Activated T-cell treated with anti-CD3 and anti-CD28 coated beads, Interleukin-2, amount 50 U/mL, for 72 hours (primary cell): ENCODE data around the gene RPS21. TPM values are rescaled to one million over a fixed set of nuclear protein-coding genes. Genes with fewer than 3 reads are reported as not detected.
A peak's percentile ranks its signal among the peaks of the same experiment; 100 is the strongest.

ENCODE experiments used
- ATAC-seq, 2 donors: fragments of 150-1000 bp; cut with Tn5 transposase; replicated peaks in 1 of 2; 2 replicates each; pipeline ENCODE4 v1.10.0; 2021; ENCODE audit warnings: moderate library complexity in 2 of 2, mild to moderate bottlenecking in 1 of 2
- DNase-seq, 2 donors: peaks; one replicate each; pipeline ENCODE4 v3.0.0; 2021 to 2022; ENCODE audit warnings: mixed read lengths in 1 of 2
- H3K27ac Mint-ChIP-seq: one replicate; pipeline ENCODE4 v1.8.0; 2022; ENCODE audit warnings: mild to moderate bottlenecking, moderate library complexity, mixed read lengths
- H3K27me3 Mint-ChIP-seq: one replicate; pipeline ENCODE4 v1.8.0; 2022; ENCODE audit warnings: low read depth, mixed read lengths
- H3K36me3 Mint-ChIP-seq, 2 donors: one replicate each; pipeline ENCODE4 v1.8.0; 2022; ENCODE audit warnings: mixed read lengths in 2 of 2, mild to moderate bottlenecking in 1 of 2; ENCODE audit not compliant: insufficient read depth in 2 of 2
- H3K4me1 Mint-ChIP-seq: one replicate; pipeline ENCODE4 v1.8.0; 2022; ENCODE audit warnings: low read depth, mixed read lengths
- H3K4me3 Mint-ChIP-seq, 2 donors: one replicate each; pipeline ENCODE4 v1.8.0; 2022; ENCODE audit warnings: mild to moderate bottlenecking in 2 of 2, mixed read lengths in 2 of 2, moderate library complexity in 2 of 2
- H3K9me3 Mint-ChIP-seq, 2 donors: one replicate each; pipeline ENCODE4 v1.8.0; 2022; ENCODE audit warnings: mixed read lengths in 2 of 2
- total RNA-seq, 2 donors: library from RNA; stranded (reverse); gene quantifications; one replicate each; pipeline ENCODE4 v1.2.3, GENCODE V29; 2022

RPS21 gene
- total RNA-seq, 2 donors from 2014 or later: 2,573 to 2,599 TPM

GRCh38 chr20:62382306-62383198 is 4.4 kb upstream of the RPS21 start:
- H3K27me3 Mint-ChIP-seq: no peaks in the 10 kb centered on the region
- DNase-seq: peak; percentile 82 to 83
- H3K4me1 Mint-ChIP-seq: peaks cover 28% of the 10 kb centered on the region
- H3K9me3 Mint-ChIP-seq: peaks cover 4 to 5% of the 10 kb centered on the region in 2 donors
- peak; percentile 68 to 73 for ATAC-seq
- H3K36me3 Mint-ChIP-seq: peaks cover 7 to 17% of the 10 kb centered on the region in 2 donors
- H3K27ac Mint-ChIP-seq: peak overlapping the region; percentile 50
- H3K4me3 Mint-ChIP-seq: no peak overlapping the region

DNA sequence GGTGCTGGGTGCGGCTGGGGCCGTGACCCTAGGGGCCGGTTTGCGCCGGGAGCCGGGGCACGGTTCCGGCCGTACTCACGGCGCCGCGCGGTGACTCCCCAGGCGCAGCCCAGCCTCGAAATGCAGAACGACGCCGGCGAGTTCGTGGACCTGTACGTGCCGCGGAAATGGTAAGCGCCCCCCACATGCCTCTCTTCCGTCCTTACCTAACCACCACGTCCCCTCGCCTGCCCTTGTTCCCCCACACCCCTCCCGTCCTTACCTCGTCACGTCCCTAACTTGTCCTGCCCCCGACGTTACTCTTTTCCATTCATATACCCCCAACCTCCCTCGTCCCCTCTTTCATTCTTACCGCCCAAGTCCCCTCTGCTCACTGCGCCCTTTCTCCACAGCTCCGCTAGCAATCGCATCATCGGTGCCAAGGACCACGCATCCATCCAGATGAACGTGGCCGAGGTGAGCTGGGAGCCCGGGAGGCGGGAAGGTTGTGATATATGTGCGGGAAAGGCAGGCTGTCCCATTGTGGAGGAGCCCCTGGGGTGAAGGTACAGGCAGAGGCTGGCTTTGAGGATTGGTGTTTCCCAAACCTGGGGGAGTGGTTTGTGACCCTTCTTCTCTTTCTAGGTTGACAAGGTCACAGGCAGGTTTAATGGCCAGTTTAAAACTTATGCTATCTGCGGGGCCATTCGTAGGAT is 463 bp downstream of the RPS21 start:
- Mint-ChIP-seq H3K27me3 (no peaks in the 10 kb centered on the region), H3K9me3 (no peaks in the 10 kb centered on the region), H3K36me3 (peaks cover 10 to 33% of the 10 kb centered on the region in 2 donors), H3K27ac (peak overlapping the region; percentile 87), H3K4me3 (peak overlapping the region; percentile 94), H3K4me1 (peaks cover 55% of the 10 kb centered on the region)
- DNase-seq: no peak
- ATAC-seq: no peak

- Mint-ChIP-seq H3K27ac (peak overlapping the region; percentile 87), H3K27me3 (no peaks in the 10 kb centered on the region), H3K4me3 (peak overlapping the region; percentile 94), H3K9me3 (no peaks in the 10 kb centered on the region), H3K36me3 (peaks cover 8 to 30% of the 10 kb centered on the region in 2 donors), H3K4me1 (peaks cover 55% of the 10 kb centered on the region)
- ATAC-seq (no peak), DNase-seq (no peak)
Measured at GRCh38 chr20:62387933-62388635, 1.2 kb downstream of the RPS21 start.

GRCh38 chr20:62388839-62389600 is 2.1 kb downstream of the RPS21 start:
- Mint-ChIP-seq H3K27ac (peak overlapping the region; percentile 87), H3K9me3 (no peaks in the 10 kb centered on the region), H3K36me3 (peaks cover 8 to 30% of the 10 kb centered on the region in 2 donors), H3K27me3 (no peaks in the 10 kb centered on the region), H3K4me1 (peaks cover 50% of the 10 kb centered on the region), H3K4me3 (peak overlapping the region; percentile 94)
- DNase-seq (no peak), ATAC-seq (no peak)

DNA sequence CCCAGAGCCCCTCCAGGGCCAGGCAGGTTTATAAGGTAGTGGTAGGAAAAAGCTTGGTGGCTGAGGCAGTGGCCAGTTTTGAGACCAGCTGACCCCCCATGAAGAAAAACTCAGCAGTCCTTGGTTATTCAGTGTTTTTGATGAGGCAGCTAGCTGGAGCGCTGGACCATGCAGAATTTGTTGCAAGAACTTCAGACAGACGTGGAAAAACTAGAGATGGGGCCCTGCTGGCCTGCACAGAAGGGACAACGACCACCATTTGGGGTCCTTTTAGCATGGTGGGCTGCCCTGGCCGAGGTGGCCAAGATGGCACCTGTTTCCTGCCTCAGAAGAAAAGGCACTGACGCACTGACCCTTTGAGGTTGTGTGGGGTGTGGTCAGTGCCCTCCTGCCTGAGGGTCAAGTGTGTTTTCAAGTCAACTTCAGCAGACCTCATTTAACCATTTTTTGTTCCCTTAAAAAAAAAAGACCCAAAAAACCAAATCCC is 2.7 kb downstream of the RPS21 start:
- ATAC-seq: no peak
- H3K4me1 Mint-ChIP-seq: peaks cover 46% of the 10 kb centered on the region
- peaks cover 8 to 30% of the 10 kb centered on the region in 2 donors for H3K36me3 Mint-ChIP-seq
- H3K4me3 Mint-ChIP-seq: no peak overlapping the region
- peak overlapping the region; percentile 55 for H3K27ac Mint-ChIP-seq
- DNase-seq: no peak
- H3K9me3 Mint-ChIP-seq: no peaks in the 10 kb centered on the region
- no peaks in the 10 kb centered on the region for H3K27me3 Mint-ChIP-seq

- DNase-seq: no peak
- no peaks in the 10 kb centered on the region for H3K9me3 Mint-ChIP-seq
- H3K4me1 Mint-ChIP-seq: peaks cover 37% of the 10 kb centered on the region
- H3K27me3 Mint-ChIP-seq: no peaks in the 10 kb centered on the region
- no peak for ATAC-seq
- peak overlapping the region; percentile 55 for H3K27ac Mint-ChIP-seq
- H3K4me3 Mint-ChIP-seq: no peak overlapping the region
- H3K36me3 Mint-ChIP-seq: peaks cover 8 to 27% of the 10 kb centered on the region in 2 donors
Measured at GRCh38 chr20:62390317-62391164, 3.6 kb downstream of the RPS21 start.

- DNase-seq: no peak
- H3K9me3 Mint-ChIP-seq: no peaks in the 10 kb centered on the region
- no peak for ATAC-seq
- H3K4me1 Mint-ChIP-seq: peaks cover 29% of the 10 kb centered on the region
- H3K36me3 Mint-ChIP-seq: peaks cover 8 to 27% of the 10 kb centered on the region in 2 donors
- no peak overlapping the region for H3K27ac Mint-ChIP-seq
- no peak overlapping the region for H3K4me3 Mint-ChIP-seq
- H3K27me3 Mint-ChIP-seq: no peaks in the 10 kb centered on the region
Measured at GRCh38 chr20:62391165-62392076, 4.5 kb downstream of the RPS21 start.

DNA sequence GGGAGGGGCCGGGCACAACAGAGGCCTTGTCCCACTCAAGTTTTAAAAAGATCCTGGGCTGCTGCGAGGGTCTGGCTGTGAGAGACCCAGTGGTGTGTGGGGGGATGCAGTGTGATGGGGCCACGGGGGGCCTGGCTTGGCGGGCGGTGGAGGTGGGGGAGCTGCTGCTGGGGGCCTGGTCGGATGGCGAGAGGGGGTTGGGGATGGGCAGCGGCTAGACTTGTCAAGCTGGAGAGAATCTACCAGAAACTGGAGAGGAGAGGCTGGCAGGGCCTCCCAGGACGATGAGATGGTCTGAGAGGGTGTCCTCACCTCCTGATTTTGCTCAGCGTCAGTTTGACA is 5.1 kb downstream of the RPS21 start:
- Mint-ChIP-seq H3K4me3 (no peak overlapping the region), H3K27ac (no peak overlapping the region), H3K27me3 (no peaks in the 10 kb centered on the region), H3K36me3 (peaks cover 8 to 25% of the 10 kb centered on the region in 2 donors), H3K4me1 (peaks cover 29% of the 10 kb centered on the region), H3K9me3 (no peaks in the 10 kb centered on the region)
- ATAC-seq (no peak), DNase-seq (no peak)

DNA sequence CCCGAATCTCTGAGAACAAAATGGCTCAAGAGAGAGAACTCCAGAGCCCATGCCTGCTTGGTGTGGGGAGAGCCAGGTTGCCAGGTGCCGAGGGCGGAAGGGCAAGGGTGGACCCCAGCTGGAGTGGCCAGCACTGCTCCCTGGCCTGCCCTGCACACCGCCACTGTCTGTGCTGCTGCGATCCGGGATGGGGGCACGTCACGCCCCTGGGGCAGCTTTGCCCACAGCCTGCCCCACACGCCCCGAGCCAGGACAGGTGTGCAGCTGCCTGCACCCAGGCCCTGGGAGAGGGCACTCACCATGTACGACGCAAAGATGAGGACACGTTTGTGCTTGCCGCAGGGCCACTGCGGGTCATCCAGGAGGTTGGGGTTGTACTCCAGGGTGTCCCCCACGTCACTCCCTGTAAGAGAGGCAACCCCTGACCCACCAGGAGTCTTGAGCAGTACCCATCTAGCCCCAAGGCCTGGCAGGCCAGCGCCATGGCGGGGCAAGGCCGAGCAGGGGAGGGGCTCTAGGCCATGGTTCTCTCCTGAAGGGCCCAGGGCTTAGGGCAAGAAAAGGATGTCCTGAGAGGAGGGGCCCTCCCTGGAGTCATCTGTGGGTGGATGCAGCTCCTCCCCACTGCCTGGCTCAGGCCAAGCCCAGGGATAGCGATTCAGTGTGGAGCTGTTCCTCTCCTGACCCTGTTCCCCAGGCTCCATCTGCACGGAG is 5.9 kb downstream of the RPS21 start:
- ATAC-seq (peak in 1 of 2 donors; percentile 12), DNase-seq (no peak)
- no peak overlapping the region for H3K27ac Mint-ChIP-seq
- peaks cover 0 to 2% of the 10 kb centered on the region in 2 donors for H3K9me3 Mint-ChIP-seq
- H3K4me3 Mint-ChIP-seq: no peak overlapping the region
- no peaks in the 10 kb centered on the region for H3K27me3 Mint-ChIP-seq
- H3K36me3 Mint-ChIP-seq: peaks cover 9 to 21% of the 10 kb centered on the region in 2 donors
- peaks cover 25% of the 10 kb centered on the region for H3K4me1 Mint-ChIP-seq

- ATAC-seq (peak in 1 of 2 donors; percentile 10), DNase-seq (no peak)
- Mint-ChIP-seq H3K36me3 (peaks cover 12 to 18% of the 10 kb centered on the region in 2 donors), H3K27me3 (no peaks in the 10 kb centered on the region), H3K4me1 (peaks cover 20% of the 10 kb centered on the region), H3K27ac (no peak overlapping the region), H3K4me3 (no peak overlapping the region), H3K9me3 (peaks cover 3 to 6% of the 10 kb centered on the region in 2 donors)
Measured at GRCh38 chr20:62393335-62393665, 6.4 kb downstream of the RPS21 start.

DNA sequence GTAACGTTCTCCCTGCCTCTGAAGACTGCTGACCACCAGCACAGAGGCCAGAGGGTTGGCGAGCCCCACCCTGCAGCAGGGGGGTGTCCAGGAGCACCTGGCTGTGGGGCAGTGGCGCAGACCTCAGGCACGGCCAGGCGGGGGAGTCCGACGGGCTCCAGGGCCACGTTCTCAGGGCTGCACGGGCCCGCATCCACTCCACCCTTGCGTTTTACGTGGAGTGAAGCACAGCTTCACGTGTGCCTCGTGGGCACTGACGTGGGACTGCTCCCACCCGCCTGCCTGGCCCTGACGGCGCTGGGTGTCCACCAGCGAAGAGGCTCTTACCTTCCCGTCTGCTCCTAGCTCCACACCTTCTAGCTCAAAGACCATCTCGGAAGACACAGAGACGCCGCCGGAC is 6.9 kb downstream of the RPS21 start:
- no peak for DNase-seq
- Mint-ChIP-seq H3K36me3 (peaks cover 10 to 13% of the 10 kb centered on the region in 2 donors), H3K9me3 (peaks cover 3 to 6% of the 10 kb centered on the region in 2 donors), H3K4me3 (no peak overlapping the region), H3K4me1 (peaks cover 14% of the 10 kb centered on the region), H3K27me3 (no peaks in the 10 kb centered on the region), H3K27ac (no peak overlapping the region)
- ATAC-seq: no peak
